K562 (cell line): ENCODE results near the gene TUBA4B.

Experiments used
- CTCF ChIP-seq, 3 experiments: IDR thresholded peaks in 2 of 3; conservative IDR thresholded peaks in 1 of 3; 2 replicates each; pipeline ENCODE4 v1.5.1; 2011 to 2012; ENCODE audit warnings: low read length in 3 of 3, mild to moderate bottlenecking in 3 of 3, control low read depth in 2 of 3, improper control_type of control experiment in 1 of 3, inconsistent platforms in 1 of 3, low read depth in 1 of 3, mixed read lengths in 1 of 3, moderate library complexity in 1 of 3; ENCODE audit not compliant: insufficient read depth in 2 of 3
- EGR1 ChIP-seq: fragments of 450-650 bp; conservative IDR thresholded peaks from 2 replicates; pipeline ENCODE4 v1.6.1; 2017; ENCODE audit warnings: mild to moderate bottlenecking
- GABPB2 ChIP-seq: fragments of 250-450 bp; sonication (Bioruptor Pico); conservative IDR thresholded peaks from 2 replicates; pipeline ENCODE4 v1.5.1; 2021; ENCODE audit warnings: mild to moderate bottlenecking
- POLR2A ChIP-seq: fragments of 450-650 bp; conservative IDR thresholded peaks from 2 replicates; pipeline ENCODE4 v1.6.1; 2016
- TCF7 ChIP-seq: sonication (generic); IDR thresholded peaks from 2 replicates; pipeline ENCODE4 v1.6.1; 2016; ENCODE audit warnings: antibody characterized with exemption, borderline replicate concordance
- ZBTB2 ChIP-seq: fragments of 450-650 bp; IDR thresholded peaks from 2 replicates; pipeline ENCODE4 v1.6.1; 2016; ENCODE audit warnings: antibody characterized with exemption
- ZNF431 ChIP-seq: sonication (generic); formaldehyde crosslinking; IDR thresholded peaks from 2 replicates; pipeline ENCODE4 v1.8.0; 2022; ENCODE audit warnings: mild to moderate bottlenecking, missing genetic modification reagents

- TF ChIP-seq POLR2A (no peak), GABPB2 (CRISPR knock-in tag) (no peak), ZNF431 (no peak), ZBTB2 (no peak), TCF7 (no peak), EGR1 (no peak), CTCF (IDR thresholded peaks at IDR 0.05 in 2 of 3, conservative IDR thresholded peaks at IDR 0.05 in 1 of 3; ENCODE audit: insufficient read depth in 2 of 3, low read depth in 1 of 3, low read length in 3 of 3) (no peak)
These were observed 51.2 kb downstream of the TUBA4B start for GRCh38 chr2:219304223-219304622.
